GM06990 (cell line): ENCODE results near the gene POU4F3.

Experiments
- DNase-seq: peaks from one replicate; pipeline ENCODE4 v3.0.0-alpha.2; 2011; ENCODE audit not compliant: insufficient read length; ENCODE audit errors: extremely low read depth
- H3K27me3 ChIP-seq: replicated peaks from 2 replicates; pipeline ENCODE4 v1.6.0; 2011; ENCODE audit warnings: low read length; ENCODE audit not compliant: control insufficient read depth, insufficient read depth
- H3K36me3 ChIP-seq: 2 replicates; pipeline ENCODE4 v1.5.1; 2011; ENCODE audit warnings: low read length; ENCODE audit not compliant: control insufficient read depth, insufficient read depth
- H3K4me3 ChIP-seq: replicated peaks from 2 replicates; pipeline ENCODE4 v1.5.1; 2011; ENCODE audit warnings: low read depth, mild to moderate bottlenecking, control low read depth, low read length
- TF ChIP-seq, protein P1 (sequence below): IDR thresholded peaks from 2 replicates; pipeline ENCODE4 v1.5.1; 2011; ENCODE audit warnings: low read length, control low read depth, mild to moderate bottlenecking, inconsistent platforms; ENCODE audit not compliant: insufficient read depth, poor library complexity, severe bottlenecking

Gene POU4F3

DNA sequence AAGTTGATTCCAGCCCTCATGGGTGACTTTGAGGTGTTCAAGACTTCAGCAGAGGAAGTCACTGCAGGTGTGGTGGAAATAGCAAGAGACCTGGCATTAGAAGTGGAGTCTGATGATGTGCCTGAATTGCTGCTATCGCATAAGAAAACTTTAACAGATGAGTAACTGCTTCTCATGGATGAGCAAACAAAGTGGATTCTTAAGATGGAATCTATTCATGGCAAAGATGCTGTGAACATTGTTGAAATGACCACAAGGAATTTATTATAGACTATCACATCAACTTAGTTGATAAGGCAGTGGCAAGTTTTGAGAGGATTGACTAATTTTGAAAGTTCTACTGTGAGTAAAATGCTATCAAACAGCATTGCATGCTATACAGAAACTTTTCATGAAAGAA lies 17.1 kb upstream of the POU4F3 start:
- Histone ChIP-seq H3K4me3 (no peak overlapping the region), H3K36me3 (no peaks in the 10 kb centered on the region), H3K27me3 (no peaks in the 10 kb centered on the region; the same call in 1 of the 2 replicates)
- DNase-seq, result no peak
- TF ChIP-seq, protein P1, sequence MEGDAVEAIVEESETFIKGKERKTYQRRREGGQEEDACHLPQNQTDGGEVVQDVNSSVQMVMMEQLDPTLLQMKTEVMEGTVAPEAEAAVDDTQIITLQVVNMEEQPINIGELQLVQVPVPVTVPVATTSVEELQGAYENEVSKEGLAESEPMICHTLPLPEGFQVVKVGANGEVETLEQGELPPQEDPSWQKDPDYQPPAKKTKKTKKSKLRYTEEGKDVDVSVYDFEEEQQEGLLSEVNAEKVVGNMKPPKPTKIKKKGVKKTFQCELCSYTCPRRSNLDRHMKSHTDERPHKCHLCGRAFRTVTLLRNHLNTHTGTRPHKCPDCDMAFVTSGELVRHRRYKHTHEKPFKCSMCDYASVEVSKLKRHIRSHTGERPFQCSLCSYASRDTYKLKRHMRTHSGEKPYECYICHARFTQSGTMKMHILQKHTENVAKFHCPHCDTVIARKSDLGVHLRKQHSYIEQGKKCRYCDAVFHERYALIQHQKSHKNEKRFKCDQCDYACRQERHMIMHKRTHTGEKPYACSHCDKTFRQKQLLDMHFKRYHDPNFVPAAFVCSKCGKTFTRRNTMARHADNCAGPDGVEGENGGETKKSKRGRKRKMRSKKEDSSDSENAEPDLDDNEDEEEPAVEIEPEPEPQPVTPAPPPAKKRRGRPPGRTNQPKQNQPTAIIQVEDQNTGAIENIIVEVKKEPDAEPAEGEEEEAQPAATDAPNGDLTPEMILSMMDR, result no peak

DNA sequence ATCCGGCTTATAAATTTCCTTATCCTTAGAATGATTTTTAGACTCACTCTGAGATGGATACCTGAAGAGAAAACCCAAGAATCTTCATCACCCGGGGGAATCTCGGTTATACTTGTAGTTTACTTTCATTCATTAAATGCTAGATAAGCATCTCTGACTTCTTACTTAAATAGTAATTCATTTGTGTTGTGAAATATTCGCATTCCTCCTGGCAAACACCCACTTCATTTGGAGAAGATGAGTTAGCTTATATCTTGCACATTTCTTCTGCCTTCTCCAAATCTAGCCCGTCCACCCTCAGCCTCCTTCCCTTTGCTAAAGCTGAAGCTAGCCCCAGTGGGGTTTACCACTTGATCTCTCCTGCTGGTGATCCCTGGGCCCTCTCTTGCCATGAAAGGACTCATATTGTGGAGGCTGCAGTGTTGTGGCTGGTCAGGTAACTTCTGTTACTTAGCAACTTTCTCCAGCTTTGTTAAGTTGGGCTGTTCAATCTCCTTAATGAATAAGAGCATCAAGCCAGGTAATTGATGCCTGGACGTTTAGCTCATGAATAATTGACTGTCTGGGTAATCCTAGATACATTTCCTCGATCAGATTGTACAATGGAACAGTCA lies 11.3 kb upstream of the POU4F3 start:
- Histone ChIP-seq H3K27me3 (no peaks in the 10 kb centered on the region; the same call in none of the 2 replicates), H3K36me3 (no peaks in the 10 kb centered on the region), H3K4me3 (no peak overlapping the region)
- TF ChIP-seq, protein P1, result no peak
- no peak for DNase-seq

- no peak for DNase-seq
- TF ChIP-seq, protein P1, result no peak
- Histone ChIP-seq H3K4me3 (no peak overlapping the region), H3K36me3 (no peaks in the 10 kb centered on the region), H3K27me3 (no peaks in the 10 kb centered on the region; the same call in none of the 2 replicates)
These were observed 10.7 kb upstream of the POU4F3 start for GRCh38 chr5:146327989-146328388.

DNA sequence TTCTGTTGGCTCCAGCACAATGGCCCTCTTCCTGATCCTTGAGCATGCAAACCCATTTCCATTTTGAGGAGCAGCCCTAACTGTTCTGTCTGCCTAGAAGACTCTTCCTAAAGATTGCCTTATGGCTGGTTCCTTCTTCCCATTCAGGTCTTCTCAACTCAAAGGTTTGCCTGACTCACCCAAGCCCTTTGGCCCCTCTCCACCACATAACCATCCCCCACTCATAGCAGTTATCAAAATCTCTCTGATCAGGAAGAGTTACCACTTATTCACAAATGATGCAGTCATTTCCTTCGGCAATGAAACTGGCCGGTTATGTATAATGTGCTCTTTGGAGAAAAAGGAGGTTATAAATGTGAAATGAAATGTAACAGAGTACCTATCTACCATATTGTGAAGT lies 8.9 kb upstream of the POU4F3 start:
- H3K27me3 ChIP-seq, result no peaks in the 10 kb centered on the region; the same call in none of the 2 replicates
- TF ChIP-seq, protein P1, result no peak
- H3K36me3 ChIP-seq, result no peaks in the 10 kb centered on the region
- H3K4me3 ChIP-seq, result no peak overlapping the region
- DNase-seq, result no peak

DNA sequence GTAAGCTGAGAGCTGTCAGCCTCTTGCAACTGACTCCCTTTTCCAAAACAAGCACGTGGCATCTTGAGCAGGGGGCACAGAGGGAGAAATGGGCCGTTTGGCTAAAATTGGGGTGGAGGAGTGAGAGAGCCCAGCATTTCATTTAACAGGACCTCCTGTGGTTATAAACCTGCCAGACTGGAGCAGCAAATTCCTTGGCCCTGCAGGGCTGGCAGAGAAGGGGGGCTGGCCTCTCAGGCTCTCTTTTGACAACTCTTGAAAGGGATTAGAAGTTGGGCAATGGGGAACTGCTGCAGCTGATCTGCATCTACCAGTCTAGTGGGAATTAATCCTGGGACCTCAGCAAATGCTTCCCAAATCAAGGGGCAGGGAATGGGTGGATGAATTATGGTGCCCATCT lies 7.2 kb upstream of the POU4F3 start:
- TF ChIP-seq, protein P1, result no peak
- Histone ChIP-seq H3K4me3 (no peak overlapping the region), H3K36me3 (no peaks in the 10 kb centered on the region), H3K27me3 (no peaks in the 10 kb centered on the region; the same call in none of the 2 replicates)
- DNase-seq, result no peak

GRCh38 chr5:146334074-146334533 lies 4.5 kb upstream of the POU4F3 start:
- H3K36me3 ChIP-seq, result no peaks in the 10 kb centered on the region
- TF ChIP-seq, protein P1, result no peak
- peaks cover 1% of the 10 kb centered on the region for H3K27me3 ChIP-seq
- H3K4me3 ChIP-seq, result no peak overlapping the region
- no peak for DNase-seq
